ENCODE measurements around the gene CRYBA2. TPM values are rescaled to one million over a fixed set of nuclear protein-coding genes. Genes with fewer than 3 reads are reported as not detected.

Gene CRYBA2
- total and polyA plus RNA-seq, 2 experiments from 2014 or later = 0.90 TPM; not detected in 1

GRCh38 chr2:218957671-218958070, 35.6 kb downstream of the CRYBA2 start:
- Histone ChIP-seq H3K27ac (no peak overlapping the region), H3K36me3 (replicated peaks; ENCODE audit: insufficient read depth, low read depth) (no peaks in the 10 kb centered on the region), H3K9me3 (ENCODE audit: low read depth) (no peaks in the 10 kb centered on the region), H3K79me2 (no peaks in the 10 kb centered on the region), H3K4me1 (ENCODE audit: insufficient read depth) (peaks cover 7% of the 10 kb centered on the region), H3K27me3 (peaks cover 71% of the 10 kb centered on the region), H3K4me3 (no peak overlapping the region), H3K9me2 (replicated peaks; ENCODE audit: insufficient read depth) (no peaks in the 10 kb centered on the region), H2AFZ (no peak overlapping the region), H4K20me1 (ENCODE audit: insufficient read depth, poor library complexity, severe bottlenecking) (no peaks in the 10 kb centered on the region), H3K4me2 (no peak overlapping the region)
- 76% methylated on average over 4 of the region's 4 CpGs for WGBS (ENCODE audit: low lambda C conversion rate, missing lambda C conversion rate)
- TF ChIP-seq CTCF (IDR thresholded peaks at IDR 0.05; ENCODE audit: poor library complexity) (no peak), EZH2 (IDR thresholded peaks at IDR 0.05; ENCODE audit: borderline replicate concordance) (no peak), EZH2phosphoT487 (IDR thresholded peaks at IDR 0.05; ENCODE audit: low read depth, severe bottlenecking, unreplicated experiment) (no peak)
- DNase-seq (ENCODE audit: low spot score) = no peak

- H2AFZ ChIP-seq = no peak overlapping the region
- TF ChIP-seq EZH2phosphoT487 (IDR thresholded peaks at IDR 0.05; ENCODE audit: low read depth, severe bottlenecking, unreplicated experiment) (no peak), CTCF (IDR thresholded peaks at IDR 0.05; ENCODE audit: poor library complexity) (no peak), EZH2 (IDR thresholded peaks at IDR 0.05; ENCODE audit: borderline replicate concordance) (no peak)
- no peaks in the 10 kb centered on the region for H3K36me3 ChIP-seq (replicated peaks; ENCODE audit: insufficient read depth, low read depth)
- H3K9me2 ChIP-seq (replicated peaks; ENCODE audit: insufficient read depth) = no peaks in the 10 kb centered on the region
- no peaks in the 10 kb centered on the region for H3K9me3 ChIP-seq (ENCODE audit: low read depth)
- H3K4me3 ChIP-seq = no peak overlapping the region
- peaks cover 7% of the 10 kb centered on the region for H3K4me1 ChIP-seq (ENCODE audit: insufficient read depth)
- H3K4me2 ChIP-seq = no peak overlapping the region
- H4K20me1 ChIP-seq (ENCODE audit: insufficient read depth, poor library complexity, severe bottlenecking) = no peaks in the 10 kb centered on the region
- no peak for DNase-seq (ENCODE audit: low spot score)
- no peaks in the 10 kb centered on the region for H3K79me2 ChIP-seq
- H3K27me3 ChIP-seq = peaks cover 54% of the 10 kb centered on the region
- no peak overlapping the region for H3K27ac ChIP-seq
- 67% methylated on average over 1 of the region's 1 CpG for WGBS (ENCODE audit: low lambda C conversion rate, missing lambda C conversion rate)
Measured at GRCh38 chr2:218956039-218956438, 37.2 kb downstream of the CRYBA2 start.

GRCh38 chr2:218954541-218955300, 38.5 kb downstream of the CRYBA2 start:
- H3K4me2 ChIP-seq = no peak overlapping the region
- no peak for DNase-seq (ENCODE audit: low spot score)
- H3K27me3 ChIP-seq = peaks cover 47% of the 10 kb centered on the region
- whole genome bisulfite sequencing (ENCODE audit: low lambda C conversion rate, missing lambda C conversion rate) = 83% methylated on average over 8 of the region's 8 CpGs
- no peaks in the 10 kb centered on the region for H3K79me2 ChIP-seq
- no peaks in the 10 kb centered on the region for H3K9me2 ChIP-seq (replicated peaks; ENCODE audit: insufficient read depth)
- H3K27ac ChIP-seq = no peak overlapping the region
- H2AFZ ChIP-seq = no peak overlapping the region
- H3K36me3 ChIP-seq (replicated peaks; ENCODE audit: insufficient read depth, low read depth) = no peaks in the 10 kb centered on the region
- H3K4me1 ChIP-seq (ENCODE audit: insufficient read depth) = no peaks in the 10 kb centered on the region
- H4K20me1 ChIP-seq (ENCODE audit: insufficient read depth, poor library complexity, severe bottlenecking) = no peaks in the 10 kb centered on the region
- TF ChIP-seq CTCF (IDR thresholded peaks at IDR 0.05; ENCODE audit: poor library complexity) (no peak), EZH2 (IDR thresholded peaks at IDR 0.05; ENCODE audit: borderline replicate concordance) (no peak), EZH2phosphoT487 (IDR thresholded peaks at IDR 0.05; ENCODE audit: low read depth, severe bottlenecking, unreplicated experiment) (no peak)
- H3K4me3 ChIP-seq = no peak overlapping the region
- H3K9me3 ChIP-seq (ENCODE audit: low read depth) = no peaks in the 10 kb centered on the region

All from hepatocyte (in vitro differentiated cells).